A172 (cell line): ENCODE data around the gene IVL. TPM values are rescaled to one million over a fixed set of nuclear protein-coding genes. Genes with fewer than 3 reads are reported as not detected.
A peak's percentile ranks its signal among the peaks of the same experiment; 100 is the strongest.

Experiments
- DNase-seq: peaks from one replicate; pipeline ENCODE4 v3.0.0-alpha.2; 2015; ENCODE audit warnings: low spot score
- total RNA-seq: library from RNA; depleted of rRNA; stranded (reverse); fragments of >200 nt; shearing (Covaris generic); gene quantifications from 2 replicates; pipeline ENCODE4 v1.2.3, GENCODE V29; 2014; rRNA removed

Gene IVL, protein sequence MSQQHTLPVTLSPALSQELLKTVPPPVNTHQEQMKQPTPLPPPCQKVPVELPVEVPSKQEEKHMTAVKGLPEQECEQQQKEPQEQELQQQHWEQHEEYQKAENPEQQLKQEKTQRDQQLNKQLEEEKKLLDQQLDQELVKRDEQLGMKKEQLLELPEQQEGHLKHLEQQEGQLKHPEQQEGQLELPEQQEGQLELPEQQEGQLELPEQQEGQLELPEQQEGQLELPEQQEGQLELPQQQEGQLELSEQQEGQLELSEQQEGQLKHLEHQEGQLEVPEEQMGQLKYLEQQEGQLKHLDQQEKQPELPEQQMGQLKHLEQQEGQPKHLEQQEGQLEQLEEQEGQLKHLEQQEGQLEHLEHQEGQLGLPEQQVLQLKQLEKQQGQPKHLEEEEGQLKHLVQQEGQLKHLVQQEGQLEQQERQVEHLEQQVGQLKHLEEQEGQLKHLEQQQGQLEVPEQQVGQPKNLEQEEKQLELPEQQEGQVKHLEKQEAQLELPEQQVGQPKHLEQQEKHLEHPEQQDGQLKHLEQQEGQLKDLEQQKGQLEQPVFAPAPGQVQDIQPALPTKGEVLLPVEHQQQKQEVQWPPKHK
- not detected in 2 replicates for total RNA-seq

DNA sequence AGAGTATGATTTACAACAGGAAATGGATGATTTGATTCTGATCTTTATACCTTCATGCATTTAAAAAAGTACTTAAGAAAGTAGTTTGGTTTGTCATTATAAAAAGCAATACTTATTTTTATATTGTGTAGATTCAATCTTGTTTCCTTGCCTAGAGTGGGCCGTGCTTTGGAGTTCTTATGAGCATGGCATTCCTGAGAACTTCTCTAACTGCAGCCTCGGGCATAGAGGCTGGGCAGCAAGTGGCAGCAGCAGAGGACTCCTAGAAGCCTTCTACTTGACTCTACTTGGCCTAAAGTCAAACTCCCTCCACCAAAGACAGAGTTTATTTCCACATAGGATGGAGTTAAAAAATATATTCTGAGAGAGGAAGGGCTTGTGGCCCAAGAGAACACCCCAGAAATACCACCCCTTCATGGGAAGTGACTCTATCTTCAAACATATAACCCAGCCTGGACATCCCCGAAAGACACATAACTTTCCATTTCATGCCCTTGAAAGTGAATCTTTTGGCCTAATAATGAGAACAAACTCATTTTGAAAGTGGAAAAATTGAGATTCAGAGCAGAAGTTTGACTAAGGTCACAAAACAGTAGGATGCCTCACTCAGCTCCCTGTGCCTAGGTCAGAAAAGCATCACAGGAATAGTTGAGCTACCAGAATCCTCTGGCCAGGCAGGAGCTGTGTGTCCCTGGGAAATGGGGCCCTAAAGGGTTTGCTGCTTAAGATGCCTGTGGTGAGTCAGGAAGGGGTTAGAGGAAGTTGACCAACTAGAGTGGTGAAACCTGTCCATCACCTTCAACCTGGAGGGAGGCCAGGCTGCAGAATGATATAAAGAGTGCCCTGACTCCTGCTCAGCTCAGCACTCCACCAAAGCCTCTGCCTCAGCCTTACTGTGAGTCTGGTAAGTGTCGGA, at the start of gene IVL:
Gene IVL (plus strand): TSS at position 861 of the 916 bp plus-strand sequence. CDS start 1,252 bp downstream, outside the sequence.
- peak; percentile 51 for DNase-seq

DNA sequence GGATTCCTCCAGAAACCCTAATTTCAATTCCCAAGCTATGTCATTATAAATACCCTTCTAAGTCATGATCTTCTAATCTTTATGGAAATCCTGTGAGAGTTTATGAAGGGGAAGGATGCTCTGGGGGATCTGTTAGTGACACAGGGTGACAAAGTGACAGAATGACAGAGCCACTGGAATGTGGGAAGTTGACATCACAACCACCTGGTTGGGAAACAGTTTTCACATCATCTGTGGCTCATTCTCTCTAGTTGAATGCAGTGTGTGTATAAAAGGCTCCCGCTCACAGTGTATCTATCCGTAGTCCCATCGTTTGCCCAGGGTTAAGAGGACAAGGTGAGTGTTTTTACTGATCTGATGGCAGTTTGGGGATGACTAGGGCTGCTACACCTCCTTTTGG, 48.6 kb upstream of the IVL start, which contains the start of gene LCE7A:
Gene LCE7A (plus strand): TSS at position 301 of the 400 bp plus-strand sequence. CDS start 702 bp downstream, outside the sequence.
- DNase-seq: no peak

DNA sequence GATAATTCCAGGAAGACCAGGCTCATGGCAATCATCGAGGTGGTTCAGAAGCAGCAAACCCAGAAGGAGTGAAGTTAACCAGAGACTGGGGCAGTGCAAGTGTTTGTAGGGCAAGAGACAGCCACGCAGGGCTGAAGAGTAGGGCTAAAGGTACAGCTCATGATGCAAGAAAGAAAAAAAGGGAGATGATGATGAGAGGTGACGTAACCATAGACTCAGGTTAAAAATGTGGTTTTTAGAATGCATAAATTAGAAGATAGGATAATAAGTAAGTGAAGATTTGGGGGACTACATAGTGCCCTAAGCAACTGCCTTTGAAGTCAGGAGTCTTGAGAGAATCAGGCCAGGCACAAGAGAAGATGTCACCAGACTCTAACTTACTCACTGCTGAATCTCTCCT, 48.2 kb upstream of the IVL start:
- DNase-seq: no peak

DNA sequence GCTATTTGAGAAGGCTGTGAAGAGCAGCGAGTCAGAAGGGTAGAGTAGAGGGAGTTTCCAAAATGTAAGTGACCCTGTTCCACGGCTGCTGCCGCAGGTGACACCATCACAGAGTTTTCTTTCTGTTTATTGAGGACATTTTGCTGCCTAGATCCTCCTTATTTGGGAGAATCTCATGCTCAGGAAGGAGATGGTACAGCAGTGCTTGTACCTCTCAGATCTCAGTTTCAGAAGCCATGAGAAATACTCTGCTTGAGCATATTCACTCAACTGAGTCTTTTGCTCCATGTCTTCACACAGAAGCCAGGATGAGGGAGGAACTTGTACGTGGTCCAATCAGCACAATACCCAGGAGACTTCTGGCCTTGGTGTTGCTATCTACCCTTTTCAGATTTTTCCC, 47.0 kb upstream of the IVL start:
- no peak for DNase-seq

DNA sequence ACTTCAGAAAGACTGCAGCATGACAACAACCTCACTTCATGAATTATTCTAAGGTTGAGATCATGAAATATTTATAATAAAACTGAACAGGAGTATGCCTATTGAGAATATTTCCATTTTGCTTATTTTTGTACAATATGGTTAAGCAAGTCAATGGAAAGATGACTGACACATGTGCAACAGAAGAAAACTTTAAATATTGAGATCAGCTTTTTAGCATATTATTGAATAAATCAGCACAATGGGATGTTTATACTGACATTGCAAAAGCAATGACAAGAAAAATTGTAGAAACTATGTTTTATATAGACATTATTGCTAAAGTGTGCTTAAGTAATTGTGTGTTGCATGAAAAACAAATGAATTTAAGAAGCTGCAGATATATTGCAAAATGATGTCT, 43.9 kb upstream of the IVL start:
- no peak for DNase-seq

DNA sequence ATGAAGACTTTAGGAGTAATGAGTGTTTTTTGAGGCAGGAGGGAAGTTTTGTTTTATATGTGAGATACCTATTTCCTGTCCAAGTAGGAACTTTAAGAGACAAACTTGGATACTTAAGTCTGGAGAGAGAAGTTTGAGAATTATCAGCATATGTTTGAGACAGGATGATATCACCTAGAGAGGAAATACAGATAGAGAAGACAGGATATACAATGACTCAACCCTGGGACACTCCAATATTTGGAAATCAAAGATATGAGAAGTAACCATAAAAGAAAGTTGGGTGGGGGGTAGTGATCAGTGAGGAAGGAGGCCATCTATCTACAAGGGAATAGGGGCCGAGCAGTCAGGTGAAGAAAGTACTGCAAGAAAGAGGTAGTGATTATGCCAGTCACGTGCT, 42.0 kb upstream of the IVL start:
- DNase-seq: no peak

DNA sequence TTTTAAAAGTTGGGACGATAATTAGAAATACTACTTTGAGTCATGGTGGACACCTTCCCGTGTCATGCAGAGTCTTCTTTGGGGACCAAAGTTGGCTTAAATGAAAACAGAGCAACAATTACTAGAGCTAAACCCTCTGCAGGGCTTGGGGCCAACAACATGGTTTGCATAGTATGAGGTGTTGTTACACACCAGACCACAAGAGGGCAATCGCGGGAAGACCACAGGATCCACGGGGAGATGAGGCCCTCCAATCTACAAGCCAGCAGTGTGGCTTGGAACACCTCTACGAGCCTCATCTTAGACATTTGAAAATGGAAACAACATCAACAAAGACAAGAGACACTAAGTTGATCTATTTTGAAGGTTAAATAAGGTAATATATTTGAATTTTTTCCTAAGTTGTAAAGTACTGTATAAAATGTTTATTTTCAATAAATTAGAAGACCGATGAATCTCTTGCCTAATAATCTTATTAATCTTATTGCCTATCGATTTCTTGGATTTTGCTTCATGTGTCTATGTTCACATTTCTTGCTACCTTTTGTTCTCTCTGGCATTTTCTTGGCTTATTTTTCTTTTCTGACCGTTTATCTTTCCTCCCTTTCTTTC, 38.4 kb upstream of the IVL start:
- DNase-seq: peak; percentile 74

DNA sequence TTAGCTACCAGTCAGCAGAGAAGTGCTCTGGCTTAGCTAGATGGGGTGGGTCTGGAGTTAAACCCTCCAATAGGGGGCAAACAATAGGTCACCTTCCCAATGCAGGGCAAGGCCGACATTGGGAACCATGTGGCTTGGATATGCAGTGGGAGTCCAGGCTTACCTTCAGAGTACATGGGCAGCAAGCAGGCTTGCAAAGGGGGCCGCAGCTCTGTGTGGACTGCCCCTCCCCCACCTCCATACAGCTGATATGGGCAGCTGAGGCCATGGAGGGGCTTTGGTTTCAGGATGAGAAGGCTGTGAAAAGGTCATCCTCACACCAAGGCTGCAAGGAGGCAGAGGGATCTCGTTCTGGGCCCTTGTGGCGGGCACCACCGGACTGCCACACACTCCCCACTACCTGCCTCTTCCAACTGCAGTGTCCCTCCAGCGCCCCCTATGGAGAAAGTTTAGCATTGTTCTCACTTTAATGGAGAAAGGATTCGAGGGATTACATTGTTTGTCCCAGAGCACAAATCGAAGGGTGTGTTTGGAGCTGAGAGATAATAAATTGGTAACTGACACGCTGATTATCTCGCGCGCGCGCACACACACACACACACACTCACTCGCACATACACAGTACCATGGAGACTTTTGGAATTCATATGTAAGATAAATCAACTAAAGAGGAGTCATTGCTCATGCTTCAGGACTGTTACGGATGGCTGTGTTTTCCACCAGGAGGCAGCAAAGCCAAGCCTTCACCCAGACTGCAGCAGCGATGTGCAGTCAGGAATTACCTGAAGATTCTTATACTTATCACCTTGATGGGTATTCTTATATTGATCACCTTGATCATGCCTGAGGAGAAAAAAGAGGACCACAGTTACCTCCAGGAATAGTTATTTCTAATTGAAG, 37.3 kb upstream of the IVL start:
- DNase-seq: peak; percentile 47

DNA sequence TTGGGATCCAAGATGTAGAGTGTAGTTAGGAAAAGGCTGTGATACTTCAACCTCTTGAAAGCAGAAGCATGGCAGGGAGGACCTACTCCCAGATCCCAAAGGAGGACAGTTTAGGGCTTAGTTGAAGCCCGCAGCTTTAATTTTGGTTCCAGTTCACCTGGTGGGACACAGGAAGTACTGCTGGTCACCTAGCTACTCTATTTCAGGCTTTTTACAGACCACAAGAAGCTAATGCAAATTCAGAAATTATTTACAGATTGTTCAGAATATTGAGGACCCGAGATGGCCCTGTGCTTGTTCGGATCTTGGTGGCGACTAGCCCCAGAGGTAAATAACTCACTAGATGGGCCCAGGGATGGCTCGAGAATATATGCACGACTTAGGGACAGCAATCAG, 36.6 kb upstream of the IVL start:
- DNase-seq: no peak

DNA sequence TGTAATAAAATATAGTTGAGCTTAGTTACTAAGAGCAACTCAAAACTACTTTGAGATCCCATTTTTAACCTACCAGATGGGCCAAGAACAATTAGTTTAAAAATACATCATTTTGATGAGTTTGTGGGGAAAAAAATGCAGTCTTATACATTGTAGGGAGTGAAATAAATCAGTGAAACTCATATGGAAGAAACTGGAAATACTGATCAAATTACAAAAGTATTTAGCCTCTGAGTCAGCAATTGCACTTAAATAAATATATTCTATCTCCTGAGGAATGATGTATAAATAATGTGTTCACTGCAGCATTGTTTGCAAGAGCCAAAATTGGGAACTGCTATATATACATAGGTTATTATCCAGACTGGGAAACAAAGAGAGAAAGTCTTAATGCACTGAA, 34.9 kb upstream of the IVL start:
- DNase-seq: no peak

DNA sequence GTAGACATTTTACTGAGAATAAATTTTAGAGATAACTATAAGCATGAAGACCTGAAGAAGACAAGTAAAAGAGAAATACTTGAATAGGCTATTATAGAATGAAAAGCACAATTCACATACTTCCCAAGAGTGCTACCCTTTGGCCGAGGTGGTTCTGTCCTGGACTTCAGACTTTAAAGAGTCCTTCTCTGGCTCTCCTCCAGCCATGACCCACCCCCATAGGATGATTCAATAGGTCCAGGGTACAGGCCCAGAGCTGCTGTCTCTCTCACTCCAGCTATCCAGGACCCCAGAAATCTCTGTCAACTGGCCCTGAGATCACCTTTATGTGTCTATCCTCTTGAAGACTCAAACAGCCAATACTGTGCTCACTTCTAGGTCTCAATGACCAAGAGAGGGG, 31.5 kb upstream of the IVL start:
- no peak for DNase-seq

DNA sequence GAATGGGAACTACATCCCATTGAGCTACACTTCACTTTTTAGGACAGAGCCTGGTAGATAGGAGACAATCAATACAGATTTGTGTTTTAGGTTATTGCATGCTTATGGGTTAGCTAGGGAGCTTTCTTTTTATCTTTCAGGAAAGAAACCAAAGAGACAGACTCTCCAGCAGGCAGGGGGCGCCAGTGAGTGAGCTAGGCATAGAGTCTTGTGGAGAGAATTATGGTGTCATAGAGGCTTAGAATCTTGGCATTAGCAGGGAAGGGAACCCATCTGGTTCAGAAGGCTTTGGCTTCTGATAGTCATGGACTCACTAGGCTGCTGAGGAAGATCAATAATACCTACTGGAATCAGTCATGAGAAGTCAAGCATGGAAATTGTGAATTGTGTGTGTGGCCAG, 30.3 kb upstream of the IVL start, which contains the start of gene SMCP:
Gene SMCP (plus strand): TSS at position 281 of the 400 bp plus-strand sequence. CDS start 6,101 bp downstream, outside the sequence.
- peak; percentile 13 for DNase-seq

DNA sequence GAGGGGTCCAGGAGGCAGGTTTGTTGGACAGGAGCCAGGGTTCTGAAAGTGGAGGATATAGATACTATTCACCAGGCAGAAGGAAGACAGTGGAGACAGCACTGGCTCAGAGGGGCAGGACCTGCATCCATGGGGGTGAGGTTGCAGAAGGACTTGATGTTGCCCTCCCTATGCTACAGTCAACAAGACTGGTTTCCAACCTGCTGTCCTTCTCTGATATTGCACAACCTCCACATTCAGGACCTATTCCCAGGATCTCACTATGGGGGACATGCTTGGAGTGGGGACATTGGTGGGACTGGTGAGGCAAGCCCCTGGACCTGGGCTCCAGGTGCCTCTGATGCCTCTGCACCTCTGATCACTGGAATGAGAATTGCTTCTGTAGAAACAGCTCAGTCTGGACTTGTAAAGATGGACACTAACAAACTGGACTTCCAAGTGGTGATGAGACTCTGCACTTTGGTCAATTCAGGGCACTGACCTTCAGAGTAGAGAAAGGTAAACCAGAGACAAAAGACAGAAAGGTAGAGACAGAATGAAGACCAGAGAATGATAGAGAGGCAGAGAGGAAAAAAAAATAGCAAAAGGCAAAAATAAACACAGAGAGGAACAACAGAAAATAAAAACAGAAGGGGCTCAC, 28.7 kb upstream of the IVL start:
- DNase-seq: no peak

DNA sequence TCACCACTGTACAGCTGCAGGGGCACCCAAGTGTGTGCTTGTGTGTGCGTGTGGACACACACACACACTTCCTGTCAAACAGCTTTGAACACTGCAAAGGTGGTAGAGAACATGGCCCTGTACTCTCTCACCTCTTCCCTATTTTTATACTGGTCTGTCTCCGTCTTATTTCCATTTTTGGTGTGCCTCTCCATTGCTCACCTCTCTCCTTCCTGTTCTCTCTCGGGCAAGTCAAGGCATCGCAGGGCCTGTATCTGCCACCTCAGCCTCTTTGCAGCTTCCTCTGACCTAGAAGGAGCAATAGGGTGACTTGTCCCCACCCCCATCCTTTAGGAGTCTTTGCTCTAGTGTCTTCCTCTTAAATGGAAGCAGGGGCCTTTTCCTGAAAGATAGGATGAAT, 28.0 kb upstream of the IVL start:
- no peak for DNase-seq

DNA sequence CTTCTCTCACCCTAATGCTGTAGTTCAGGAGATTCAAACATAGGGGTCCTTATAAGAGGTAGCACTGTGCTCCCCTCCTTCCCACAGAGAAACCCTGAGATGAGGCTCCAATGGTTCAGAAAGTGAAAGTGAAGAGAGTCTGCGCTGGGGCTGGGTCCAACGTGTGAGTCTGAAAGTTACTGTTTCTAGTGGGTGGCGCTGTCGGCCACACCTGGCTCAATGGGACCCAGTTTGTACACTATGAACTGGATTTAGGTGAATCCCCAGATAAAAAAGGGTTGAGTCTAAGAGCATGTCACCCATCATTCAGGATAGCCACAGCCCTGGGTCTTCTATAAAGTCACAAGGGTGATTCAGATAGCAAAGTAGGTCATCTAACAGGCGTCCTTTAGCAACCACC, 27.4 kb upstream of the IVL start:
- no peak for DNase-seq

DNA sequence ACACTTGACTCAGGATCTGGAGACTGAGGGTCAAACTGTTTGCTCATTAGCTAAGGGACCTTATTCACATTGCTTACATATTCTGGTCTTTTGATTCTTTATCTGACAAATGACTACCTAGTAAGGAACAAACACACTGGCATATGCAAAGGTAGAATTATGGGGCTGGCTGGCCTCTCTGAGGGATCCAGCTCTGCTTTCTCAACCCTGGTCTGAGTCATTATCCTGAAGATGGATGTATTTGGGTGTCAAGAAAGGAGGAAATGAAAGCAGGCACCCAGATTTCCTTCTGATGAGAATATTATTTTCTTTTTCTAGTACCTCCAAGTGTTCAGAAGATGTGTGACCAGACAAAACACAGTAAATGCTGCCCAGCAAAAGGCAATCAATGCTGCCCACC, 24.3 kb upstream of the IVL start:
- DNase-seq: no peak

DNA sequence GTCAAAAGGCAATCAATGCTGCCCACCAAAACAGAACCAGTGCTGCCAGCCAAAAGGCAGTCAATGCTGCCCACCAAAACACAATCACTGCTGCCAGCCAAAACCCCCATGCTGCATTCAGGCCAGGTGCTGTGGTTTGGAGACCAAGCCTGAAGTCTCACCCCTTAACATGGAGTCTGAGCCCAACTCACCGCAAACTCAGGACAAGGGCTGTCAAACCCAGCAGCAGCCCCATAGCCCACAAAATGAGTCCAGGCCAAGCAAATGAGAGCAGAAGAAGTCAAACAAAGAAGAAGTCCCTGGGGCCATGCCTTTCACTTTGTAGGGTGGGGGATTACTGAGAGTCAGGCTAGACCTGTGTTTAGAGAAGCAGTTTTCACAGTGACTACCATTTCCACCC, 23.8 kb upstream of the IVL start:
- no peak for DNase-seq

DNA sequence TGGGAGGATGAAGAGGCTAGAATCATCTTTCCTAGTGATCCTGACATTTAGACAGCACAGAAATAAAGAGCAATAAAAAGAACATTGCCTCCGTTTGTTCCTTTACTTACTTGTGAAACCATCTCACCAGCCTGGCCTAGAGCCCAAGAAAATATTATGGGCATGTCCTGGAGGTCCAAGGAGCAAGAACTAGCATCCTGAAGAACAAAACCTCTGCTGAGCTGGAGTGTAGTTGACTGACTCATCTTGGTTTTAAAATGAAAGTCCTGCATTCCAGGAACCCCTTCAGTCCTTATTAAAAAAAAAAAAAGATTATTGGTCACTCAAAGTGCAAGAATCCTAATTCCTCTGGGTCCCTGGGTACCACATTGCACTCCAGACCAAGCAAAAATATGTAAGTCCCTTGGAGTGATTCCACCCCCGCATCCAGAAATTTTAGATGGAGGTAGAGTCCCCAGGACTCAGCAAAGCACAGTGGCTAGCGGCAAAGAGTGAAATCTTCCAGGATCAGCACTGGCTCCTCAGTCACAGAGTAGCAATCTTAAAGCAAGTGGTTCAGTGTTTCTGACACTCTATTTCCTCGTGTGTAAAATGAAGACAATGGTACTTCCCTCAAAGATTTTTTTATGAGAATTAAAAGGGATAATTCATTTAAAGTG, 23.3 kb upstream of the IVL start:
- peak; percentile 22 for DNase-seq

DNA sequence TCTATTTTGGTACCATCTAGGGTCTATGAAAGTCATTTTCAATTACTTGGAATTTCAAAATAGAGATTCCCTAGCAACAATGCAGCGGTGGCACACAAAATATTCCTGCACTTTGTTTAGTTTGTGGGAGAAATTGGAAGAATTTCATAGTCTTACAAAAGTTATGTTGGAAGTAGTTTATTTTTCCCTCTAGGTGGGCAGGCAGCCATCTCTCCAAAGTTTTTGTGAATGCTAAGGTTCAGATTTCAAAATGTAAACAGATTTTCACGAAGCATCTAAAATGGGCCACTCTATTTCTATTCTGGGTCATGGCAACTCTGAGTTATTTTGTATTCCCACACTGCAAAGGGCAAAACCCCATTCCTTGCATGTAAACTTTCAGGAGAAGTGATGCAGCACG, 22.3 kb upstream of the IVL start:
- no peak for DNase-seq
